CD14-positive monocyte (primary cell): Measurements from ENCODE around the gene SLCO3A1. TPM values are rescaled to one million over a fixed set of nuclear protein-coding genes. Genes with fewer than 3 reads are reported as not detected.

Experiments
- DNase-seq, 3 donors: peaks; one replicate each; pipeline ENCODE4 v3.0.0-alpha.2; 2011 to 2022
- H2AFZ ChIP-seq: 2 replicates; pipeline ENCODE4 v1.6.0; 2012; ENCODE audit warnings: mild to moderate bottlenecking, low read depth, low read length, inconsistent platforms; ENCODE audit not compliant: insufficient read depth, poor library complexity, severe bottlenecking
- H3K27ac ChIP-seq, 2 donors: 1 replicate in 1 of 2; 2 replicates in 1 of 2; pipeline ENCODE4 v1.5.1; 2012 to 2013; ENCODE audit warnings: low read length in 2 of 2, control low read depth in 1 of 2, inconsistent platforms in 1 of 2, low read depth in 1 of 2, mild to moderate bottlenecking in 1 of 2
- H3K27me3 ChIP-seq, 2 donors: one replicate each; pipeline versions ENCODE4 v1.6.0 to v1.6.1; 2011 to 2013; ENCODE audit warnings: low read length in 2 of 2; ENCODE audit not compliant: control insufficient read depth in 2 of 2, insufficient read depth in 2 of 2
- H3K36me3 ChIP-seq, 2 donors: replicated peaks in 1 of 2; 1 replicate in 1 of 2; 2 replicates in 1 of 2; pipeline versions ENCODE4 v1.5.1 to v1.6.1; 2012 to 2013; ENCODE audit warnings: low read length in 2 of 2, control low read depth in 1 of 2, inconsistent platforms in 1 of 2, mild to moderate bottlenecking in 1 of 2; ENCODE audit not compliant: insufficient read depth in 2 of 2, control insufficient read depth in 1 of 2
- H3K4me1 ChIP-seq, 2 donors: 1 replicate in 1 of 2; 2 replicates in 1 of 2; pipeline versions ENCODE4 v1.5.1 to v1.6.1; 2012 to 2013; ENCODE audit warnings: low read length in 2 of 2, control low read depth in 1 of 2, inconsistent platforms in 1 of 2, mild to moderate bottlenecking in 1 of 2, moderate library complexity in 1 of 2; ENCODE audit not compliant: insufficient read depth in 2 of 2, control insufficient read depth in 1 of 2
- H3K4me2 ChIP-seq: replicated peaks from 2 replicates; pipeline ENCODE3; 2012; ENCODE audit warnings: low read length, moderate library complexity, mild to moderate bottlenecking; ENCODE audit not compliant: poor library complexity, severe bottlenecking; ENCODE audit errors: extremely low read depth
- H3K4me3 ChIP-seq, 3 experiments: fragments of 200-600 bp in 1 of 3; sonication (generic) in 1 of 3; replicated peaks in 1 of 3; 1 replicate in 2 of 3; 2 replicates in 1 of 3; pipeline ENCODE4 v1.5.1; 2011 to 2013; ENCODE audit warnings: low read length in 3 of 3, mild to moderate bottlenecking in 3 of 3, control low read depth in 2 of 3, low read depth in 2 of 3, inconsistent platforms in 1 of 3, moderate library complexity in 1 of 3
- H3K79me2 ChIP-seq: 2 replicates; pipeline ENCODE4 v1.6.0; 2012; ENCODE audit warnings: mild to moderate bottlenecking, control low read depth, inconsistent platforms, low read length, moderate library complexity; ENCODE audit not compliant: insufficient read depth
- H3K9ac ChIP-seq: 2 replicates; pipeline ENCODE4 v1.6.0; 2017; ENCODE audit warnings: low read length, mild to moderate bottlenecking; ENCODE audit not compliant: insufficient read depth, poor library complexity, severe bottlenecking
- H3K9me3 ChIP-seq, 2 donors: replicated peaks in 1 of 2; 1 replicate in 1 of 2; 2 replicates in 1 of 2; pipeline versions ENCODE4 v1.5.1 to v1.6.1; 2012 to 2013; ENCODE audit warnings: low read length in 2 of 2, control low read depth in 1 of 2; ENCODE audit not compliant: control insufficient read depth in 1 of 2, insufficient read depth in 1 of 2
- H4K20me1 ChIP-seq: 2 replicates; pipeline ENCODE4 v1.6.0; 2012; ENCODE audit warnings: mild to moderate bottlenecking, low read length, control low read depth, moderate library complexity; ENCODE audit not compliant: insufficient read depth
- H3K27ac Mint-ChIP-seq, 7 donors: one replicate each; pipeline ENCODE4 v1.8.0; 2020; ENCODE audit warnings: mild to moderate bottlenecking in 7 of 7, mixed read lengths in 7 of 7, moderate library complexity in 6 of 7, inconsistent platforms in 2 of 7
- H3K27me3 Mint-ChIP-seq, 3 donors: one replicate each; pipeline ENCODE4 v1.8.0; 2021 to 2022; ENCODE audit warnings: low read depth in 3 of 3, mild to moderate bottlenecking in 3 of 3, mixed read lengths in 3 of 3, moderate library complexity in 3 of 3, inconsistent platforms in 1 of 3
- H3K36me3 Mint-ChIP-seq, 2 donors: one replicate each; pipeline ENCODE4 v1.8.0; 2020; ENCODE audit warnings: mixed read lengths in 2 of 2, inconsistent platforms in 1 of 2, mild to moderate bottlenecking in 1 of 2
- H3K4me1 Mint-ChIP-seq: one replicate; pipeline ENCODE4 v1.8.0; 2020; ENCODE audit warnings: mild to moderate bottlenecking, mixed read lengths
- H3K4me3 Mint-ChIP-seq, 2 donors: one replicate each; pipeline ENCODE4 v1.8.0; 2020; ENCODE audit warnings: mild to moderate bottlenecking in 2 of 2, mixed read lengths in 2 of 2, moderate library complexity in 1 of 2
- H3K9me3 Mint-ChIP-seq, 7 donors: one replicate each; pipeline ENCODE4 v1.8.0; 2020 to 2022; ENCODE audit warnings: mixed read lengths in 7 of 7, mild to moderate bottlenecking in 6 of 7, moderate library complexity in 6 of 7, inconsistent platforms in 2 of 7
- CTCF ChIP-seq: fragments of 200-600 bp; IDR thresholded peaks from one replicate; pipeline ENCODE4 v1.8.0; 2022; ENCODE audit warnings: antibody characterized with exemption, mild to moderate bottlenecking
- whole genome bisulfite sequencing: methylation state at CpG from one replicate; pipeline ENCODE4 v1.1.5; 2013; ENCODE audit warnings: missing lambda C conversion rate; ENCODE audit not compliant: insufficient coverage; 5-methylcytosine and 5-hydroxymethylcytosine counted together
- intact Hi-C, 2 donors: fragments of 100-400 bp; cut with micrococcal nuclease; formaldehyde crosslinking; loops; one replicate each; pipeline versions ENCODE4 v1.15.0 to v1.15.1; 2023
- polyA plus RNA-seq, 3 donors: library from polyadenylated mRNA; depleted of rRNA in 1 of 3; unstranded in 2 of 3; stranded (reverse) in 1 of 3; fragments of 300-500 nt in 2 of 3; fragments of >200 nt in 1 of 3; fragmentation: Illumina TruSeq in 2 of 3; gene quantifications; 1 replicate in 2 of 3; 2 replicates in 1 of 3; pipeline ENCODE4 v1.2.3, GENCODE V29; 2012 to 2021

Gene SLCO3A1
- polyA plus RNA-seq, 3 donors = 53.7 to 76.2 (median 62.8) TPM

- Histone ChIP-seq H3K9me3 (no peaks in the 10 kb centered on the region), H3K4me1 (peaks cover 86 to 94% of the 10 kb centered on the region in 2 donors), H3K27me3 (no peaks in the 10 kb centered on the region), H3K4me2 (peak overlapping the region; percentile 18), H4K20me1 (peaks cover 99% of the 10 kb centered on the region), H3K9ac (no peak overlapping the region), H3K27ac (peak overlapping the region; percentile 46 to 56), H3K4me3 (no peak overlapping the region), H2AFZ (no peak overlapping the region), H3K79me2 (peaks cover 99% of the 10 kb centered on the region), H3K36me3 (no peaks in the 10 kb centered on the region)
- no peak for DNase-seq
- peak overlapping the region; percentile 66 to 98 (median 92) for H3K27ac Mint-ChIP-seq
- 85% methylated on average over 4 of the region's 4 CpGs for WGBS
- peaks cover 0 to 2% (median 0%) of the 10 kb centered on the region in 7 donors for H3K9me3 Mint-ChIP-seq
- H3K36me3 Mint-ChIP-seq = peaks cover 0 to 4% of the 10 kb centered on the region in 2 donors
- no peak for TF ChIP-seq CTCF
- H3K27me3 Mint-ChIP-seq = peaks cover 0 to 4% (median 3%) of the 10 kb centered on the region in 3 donors
- peak overlapping the region in 1 of 2 donors; percentile 22 for H3K4me3 Mint-ChIP-seq
- H3K4me1 Mint-ChIP-seq = peaks cover 100% of the 10 kb centered on the region
- intact Hi-C loops = loop anchor here in 1 of 2 donors (5.0 kb wide), 2 partner anchors 43 to 117 kb away; no protein-coding TSS in a partner anchor
Measured at GRCh38 chr15:91950054-91950453, 96.5 kb downstream of the SLCO3A1 start.

- no CpG with 5 or more reads among the region's 2 CpGs for WGBS
- H3K36me3 ChIP-seq = no peaks in the 10 kb centered on the region
- peaks cover 0 to 7% of the 10 kb centered on the region in 2 donors for H3K36me3 Mint-ChIP-seq
- no peaks in the 10 kb centered on the region for H3K27me3 ChIP-seq
- intact Hi-C loops = loop anchor here in 1 of 2 donors (5.0 kb wide), 2 partner anchors 43 to 117 kb away; no protein-coding TSS in a partner anchor
- peaks cover 99% of the 10 kb centered on the region for H4K20me1 ChIP-seq
- peak overlapping the region; percentile 18 for H3K4me2 ChIP-seq
- peaks cover 98% of the 10 kb centered on the region for H3K4me1 Mint-ChIP-seq
- peaks cover 99% of the 10 kb centered on the region for H3K79me2 ChIP-seq
- no peak overlapping the region for H3K4me3 Mint-ChIP-seq
- no peaks in the 10 kb centered on the region for H3K9me3 ChIP-seq
- peaks cover 0 to 4% (median 3%) of the 10 kb centered on the region in 3 donors for H3K27me3 Mint-ChIP-seq
- no peak overlapping the region for H3K4me3 ChIP-seq
- peak; percentile 75 to 86 (median 82) for DNase-seq
- H3K9me3 Mint-ChIP-seq = peaks cover 0 to 2% (median 0%) of the 10 kb centered on the region in 7 donors
- no peak overlapping the region for H2AFZ ChIP-seq
- peak overlapping the region; percentile 66 to 98 (median 92) for H3K27ac Mint-ChIP-seq
- peaks cover 83 to 93% of the 10 kb centered on the region in 2 donors for H3K4me1 ChIP-seq
- H3K9ac ChIP-seq = no peak overlapping the region
- H3K27ac ChIP-seq = peak overlapping the region; percentile 46 to 56
- peak; percentile 30 for TF ChIP-seq CTCF
Measured at GRCh38 chr15:91950631-91951329, 97.3 kb downstream of the SLCO3A1 start.
